Transverse colon (tissue), 3 donors: ENCODE data around the gene PSEN2.

Experiments
- CTCF ChIP-seq, 5 experiments: fragments of 200-600 bp in 3 of 5; fragments of 450-650 bp in 2 of 5; sonication (generic) in 3 of 5; IDR thresholded peaks; 1 replicate in 2 of 5; 2 replicates in 3 of 5; pipeline ENCODE4 v1.5.1; 2016 to 2017; ENCODE audit warnings: antibody characterized with exemption in 5 of 5, inconsistent platforms in 3 of 5, mild to moderate bottlenecking in 2 of 5, moderate library complexity in 1 of 5
- POLR2A ChIP-seq: fragments of 450-650 bp; IDR thresholded peaks from one replicate; pipeline ENCODE4 v1.6.1; 2016; ENCODE audit warnings: antibody characterized with exemption, mild to moderate bottlenecking, moderate library complexity

- TF ChIP-seq CTCF (IDR thresholded peaks at IDR 0.05), result no peak
- no peak for TF ChIP-seq POLR2A
Observed at GRCh38 chr1:226887006-226887405, 16.6 kb downstream of the PSEN2 start.
